Upper lobe of left lung (tissue), 4 donors: Measurements from ENCODE around the gene CSNK1A1L.

ENCODE experiments used
- CTCF ChIP-seq, 6 experiments: fragments of 450-650 bp in 4 of 6; fragments of 200-600 bp in 2 of 6; sonication (generic) in 2 of 6; IDR thresholded peaks; one replicate each; pipeline ENCODE4 v1.5.1; 2016 to 2019; ENCODE audit warnings: antibody characterized with exemption in 6 of 6
- EP300 ChIP-seq, 4 donors: sonication (generic); formaldehyde crosslinking; IDR thresholded peaks; one replicate each; pipeline ENCODE4 v1.5.1; 2017; ENCODE audit warnings: antibody characterized with exemption in 4 of 4, control low read depth in 2 of 4
- POLR2A ChIP-seq, 4 donors: fragments of 450-650 bp; IDR thresholded peaks; one replicate each; pipeline ENCODE4 v1.5.1; 2016 to 2017; ENCODE audit warnings: antibody characterized with exemption in 4 of 4, mild to moderate bottlenecking in 2 of 4

GRCh38 chr13:37144661-37145060, 39.2 kb upstream of the CSNK1A1L start:
- TF ChIP-seq CTCF (IDR thresholded peaks at IDR 0.05) (no peak), POLR2A (IDR thresholded peaks at IDR 0.05) (no peak), EP300 (IDR thresholded peaks at IDR 0.05) (no peak)
